GM18519 (cell line): ENCODE results near the gene PTPN3.
"Not testable (repeated sequence)": the region's sequence is repeated elsewhere in the genome, so short reads cannot be mapped to it uniquely, and the experiment has no call there.

Experiments
- ATAC-seq: cut with Tn5 transposase; IDR thresholded peaks from one replicate; pipeline ENCODE4 v1.9.1; 2021; ENCODE audit warnings: mild to moderate bottlenecking, moderate library complexity; ENCODE audit not compliant: unreplicated experiment, low FRiP score

Gene PTPN3

DNA sequence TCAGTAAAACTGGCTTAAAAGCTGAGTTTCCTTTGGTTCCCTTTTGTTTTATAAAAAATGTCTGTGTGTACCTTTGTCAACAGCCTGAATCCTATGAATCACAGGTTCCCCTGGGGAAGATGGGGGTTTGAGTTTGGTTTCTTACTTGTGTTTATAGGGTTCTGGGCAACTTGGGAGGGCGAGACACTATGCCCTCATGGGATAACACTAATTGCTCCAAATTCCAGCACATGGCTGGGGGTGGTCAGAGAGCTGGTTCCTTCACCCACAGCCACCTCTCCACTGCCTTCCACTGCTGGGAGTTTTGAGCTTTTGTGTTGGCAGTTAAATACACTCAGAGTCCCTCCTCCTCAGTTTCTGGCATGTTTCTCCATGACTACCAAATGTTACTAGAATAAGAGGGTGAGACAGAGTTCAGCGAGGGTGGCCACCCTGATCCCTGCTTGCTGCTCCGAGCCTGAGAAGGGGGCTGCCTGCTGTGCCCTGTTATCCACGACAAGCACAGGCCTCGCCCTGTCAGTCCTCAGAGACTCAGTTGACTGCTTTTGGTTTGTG is 94.3 kb downstream of the PTPN3 start:
- no peak for ATAC-seq

DNA sequence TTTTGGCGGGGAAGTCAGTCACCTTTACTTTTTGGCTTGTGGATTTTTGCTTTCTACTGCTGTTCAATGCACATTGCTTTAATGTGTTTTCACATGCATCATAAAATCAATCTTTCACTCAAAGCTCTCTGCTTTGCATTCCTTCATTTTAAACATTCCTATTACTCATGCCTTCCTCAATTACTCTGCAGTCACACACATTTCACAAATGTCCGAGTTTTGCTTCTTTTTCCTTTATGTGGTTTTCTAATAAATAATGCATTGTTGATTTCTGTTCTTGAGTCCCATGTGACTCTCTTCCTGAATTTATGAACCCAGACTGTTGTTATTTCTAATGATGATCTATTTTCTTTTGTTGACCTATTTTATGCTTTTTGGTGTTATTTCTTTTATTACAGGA is 95.0 kb downstream of the PTPN3 start:
- no peak for ATAC-seq

DNA sequence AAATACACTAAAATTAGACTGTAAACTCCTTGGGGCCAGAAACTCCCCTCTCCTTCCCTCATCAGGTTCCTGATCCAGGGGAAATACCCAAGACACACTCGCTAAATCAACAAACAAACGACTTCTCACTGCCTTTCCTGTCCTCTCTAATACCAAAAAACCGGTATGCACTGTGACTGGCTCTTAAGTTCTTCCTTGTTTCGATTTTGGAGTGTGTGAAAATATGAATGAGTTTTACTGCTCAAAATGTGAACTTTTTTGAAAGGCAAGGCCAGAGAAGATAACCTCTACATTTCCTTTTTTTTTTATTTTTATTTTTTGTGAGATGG is 96.2 kb downstream of the PTPN3 start:
- no peak for ATAC-seq

DNA sequence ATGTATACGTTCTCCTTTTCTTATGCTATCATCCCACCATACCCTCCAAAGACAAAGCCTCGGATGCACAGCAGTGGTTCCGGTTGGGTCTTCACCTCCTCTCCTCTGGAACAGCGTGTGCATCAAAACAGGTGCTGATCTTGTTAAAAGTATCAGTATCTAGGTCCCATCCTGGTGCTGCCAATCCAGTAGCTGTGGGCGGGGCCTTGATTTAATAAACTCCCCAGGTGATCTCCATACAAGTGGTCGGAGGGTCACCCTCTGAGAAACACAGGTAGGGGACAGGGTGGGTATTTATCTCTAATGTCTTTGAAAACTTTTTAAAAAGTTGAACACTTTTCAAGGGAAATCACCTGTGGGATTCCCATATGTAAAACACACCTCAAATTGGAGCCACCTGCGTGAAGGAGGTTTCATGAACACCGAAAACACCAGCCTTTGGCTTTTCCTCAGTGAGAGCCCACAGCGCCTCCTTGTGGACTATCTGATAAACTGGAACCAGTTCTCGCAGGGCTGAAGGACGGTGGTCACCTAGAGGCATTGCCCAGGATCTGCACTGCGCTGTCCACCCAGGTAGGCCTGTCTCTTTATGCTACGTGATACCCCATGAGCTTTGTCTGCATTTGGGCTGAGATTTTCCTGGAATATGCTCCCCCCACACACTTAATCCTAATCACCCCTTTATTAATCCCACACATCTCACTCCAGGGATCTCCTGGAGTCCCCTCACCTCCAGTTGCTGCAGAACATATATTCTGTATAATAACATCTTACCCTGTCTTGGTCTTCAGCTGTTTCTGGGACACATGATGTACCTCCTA is 96.7 kb downstream of the PTPN3 start:
- peak; percentile 35 for ATAC-seq

DNA sequence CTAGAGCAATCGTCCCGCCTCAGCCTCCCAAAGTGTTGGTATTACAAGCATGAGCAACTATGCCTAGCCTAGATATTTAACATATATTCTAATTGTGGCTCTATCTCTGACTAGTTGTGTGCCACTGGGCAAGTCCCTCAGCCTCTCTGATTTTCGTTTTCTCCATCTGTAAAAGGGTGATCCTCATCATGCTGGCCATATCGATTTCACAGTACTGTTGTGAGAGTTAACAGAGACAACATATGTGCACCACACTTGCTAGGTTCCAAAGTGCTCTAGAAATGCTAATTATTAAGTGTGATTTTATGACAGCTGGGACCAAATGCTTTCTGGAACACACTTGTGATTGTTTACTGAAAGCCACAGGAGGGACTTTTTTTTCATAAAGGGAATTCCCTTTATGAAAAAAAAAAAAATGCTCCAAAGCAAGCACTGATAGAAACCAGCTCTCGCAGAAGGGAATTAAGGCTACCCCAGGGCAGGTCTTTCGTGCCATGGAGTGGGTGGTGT is 98.8 kb downstream of the PTPN3 start:
- peak; percentile 53 for ATAC-seq

DNA sequence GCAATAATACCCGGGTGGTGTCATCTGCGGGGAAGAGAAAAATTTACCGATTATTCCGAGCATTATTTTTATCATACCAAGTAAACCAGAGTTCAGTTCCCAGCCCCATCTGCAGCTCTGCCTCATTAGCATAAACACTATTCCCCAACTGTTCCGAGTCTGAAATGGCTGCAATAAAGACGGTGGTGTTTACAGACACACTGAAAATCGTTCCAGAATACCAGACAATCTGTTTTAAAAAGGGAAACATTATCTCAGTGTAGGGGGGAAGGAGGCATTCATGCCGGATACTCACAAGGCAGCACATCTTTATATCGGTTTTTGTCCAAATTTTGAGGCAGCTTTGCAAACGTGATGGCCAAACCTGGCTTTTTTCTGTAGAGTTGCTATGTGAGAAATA is 106.9 kb downstream of the PTPN3 start:
- ATAC-seq: no peak

DNA sequence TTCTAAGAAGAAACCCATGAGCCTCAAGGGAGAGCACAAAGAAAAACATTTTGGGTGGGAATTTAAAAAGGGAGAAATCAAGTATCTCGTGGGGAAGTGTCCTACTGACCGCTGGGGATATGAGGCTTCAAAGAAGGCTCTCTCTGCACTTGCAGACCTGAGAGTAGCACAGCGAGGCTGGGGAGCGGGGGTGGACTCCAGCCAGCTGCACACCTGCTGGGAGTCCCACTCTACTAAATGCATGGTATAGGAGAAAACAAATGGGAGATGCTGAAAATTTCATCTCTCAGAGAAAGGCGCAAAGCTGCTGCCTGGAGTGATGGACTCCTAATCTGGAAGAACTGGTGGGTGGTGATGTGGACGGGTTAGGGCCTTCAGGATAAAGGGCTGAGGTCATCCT is 110.3 kb downstream of the PTPN3 start:
- no peak for ATAC-seq

DNA sequence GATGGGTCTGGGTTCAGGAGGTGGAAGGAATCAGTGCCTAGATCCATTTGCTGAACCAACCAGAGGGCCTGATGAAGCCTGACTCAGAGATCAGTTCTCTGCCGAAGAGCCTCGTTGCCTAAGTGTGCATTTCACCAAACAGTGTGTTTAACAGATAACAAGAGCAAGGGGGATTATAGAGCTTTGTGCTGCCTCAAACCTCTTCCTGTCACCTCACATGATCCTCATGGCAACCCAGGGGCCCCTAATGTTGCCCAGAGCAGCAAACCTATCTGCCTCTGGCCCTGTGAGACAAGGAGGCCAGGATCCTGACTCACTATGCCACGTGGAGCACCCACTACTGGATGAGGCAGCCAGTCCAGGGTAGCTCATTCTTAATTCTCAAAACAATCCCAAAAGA is 110.9 kb downstream of the PTPN3 start:
- no peak for ATAC-seq

DNA sequence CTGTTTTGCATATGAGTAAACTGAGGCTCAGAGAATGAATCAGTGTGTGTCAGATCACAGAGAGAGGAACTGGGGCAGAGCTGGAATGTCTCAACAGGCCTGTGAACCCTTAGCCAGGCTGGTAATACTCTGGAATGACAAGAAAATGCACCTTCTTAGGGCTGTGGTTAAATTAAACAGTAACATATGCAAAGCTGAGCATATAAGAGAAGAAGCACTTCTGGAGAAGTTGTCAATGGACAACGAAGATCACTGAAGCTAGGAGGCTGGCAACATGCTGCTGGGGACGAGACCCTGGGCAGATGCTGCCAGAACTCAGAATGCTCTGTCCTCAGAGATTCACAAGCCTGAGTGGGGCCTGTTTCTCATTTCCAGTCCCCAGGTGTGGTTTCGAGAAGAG is 112.6 kb downstream of the PTPN3 start:
- ATAC-seq: no peak

DNA sequence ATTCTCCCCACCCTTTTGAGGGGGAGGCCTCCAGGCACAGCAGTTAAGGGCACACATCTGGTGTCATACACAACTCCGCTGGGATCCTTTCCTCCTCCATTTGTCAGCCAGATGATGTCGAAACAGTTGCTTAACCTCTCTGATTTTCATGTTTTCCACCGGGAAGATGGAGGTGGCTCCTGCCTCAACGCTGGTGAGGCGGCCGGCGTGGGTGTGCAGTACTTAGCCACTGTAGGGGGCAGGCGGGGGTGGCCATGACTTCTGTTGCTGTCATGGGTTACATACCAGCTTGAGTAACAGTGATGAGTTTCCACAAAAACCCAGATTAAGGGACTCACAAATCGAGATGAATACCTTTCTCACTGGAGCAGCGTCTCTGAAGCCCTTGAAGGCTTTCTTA is 114.2 kb downstream of the PTPN3 start:
- no peak for ATAC-seq

DNA sequence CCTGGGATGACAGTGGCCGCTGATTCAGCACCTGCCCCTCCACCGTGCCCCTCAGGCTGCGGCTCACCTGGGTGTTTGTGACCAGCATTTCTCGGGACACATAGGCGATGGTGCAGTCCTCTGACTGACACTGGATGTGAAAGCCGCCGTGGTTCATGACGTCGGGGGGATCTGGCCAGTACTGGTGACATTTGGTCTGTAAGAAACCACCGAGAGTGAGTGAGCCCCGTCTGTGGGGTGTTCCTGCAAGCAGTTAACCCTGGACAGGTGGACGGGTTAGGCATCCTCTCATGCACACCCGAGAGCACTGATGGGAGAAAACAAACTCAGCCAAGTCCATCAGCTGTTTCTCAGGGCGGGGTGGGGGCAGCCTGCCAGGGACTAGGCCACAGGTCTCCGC is 114.8 kb downstream of the PTPN3 start:
- no peak for ATAC-seq

DNA sequence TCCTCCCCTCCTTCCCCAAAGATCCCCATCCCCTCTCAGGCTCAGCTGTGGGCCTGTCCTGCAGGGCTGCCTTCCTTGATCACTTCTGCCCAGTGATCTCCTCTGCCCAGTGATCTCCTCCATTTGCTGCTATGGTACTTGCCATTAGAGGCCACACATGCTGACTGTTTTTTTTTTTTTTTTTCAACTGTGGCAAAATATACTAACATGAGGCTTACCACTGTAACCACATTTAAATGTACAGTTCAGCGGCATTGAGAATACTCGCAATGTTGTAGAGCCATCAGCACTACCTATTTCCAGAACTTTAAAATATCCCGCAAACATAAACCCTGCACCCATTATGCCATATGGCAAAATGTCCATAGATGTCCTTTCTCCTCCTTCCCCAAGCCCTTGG is 115.5 kb downstream of the PTPN3 start:
- ATAC-seq: no peak

DNA sequence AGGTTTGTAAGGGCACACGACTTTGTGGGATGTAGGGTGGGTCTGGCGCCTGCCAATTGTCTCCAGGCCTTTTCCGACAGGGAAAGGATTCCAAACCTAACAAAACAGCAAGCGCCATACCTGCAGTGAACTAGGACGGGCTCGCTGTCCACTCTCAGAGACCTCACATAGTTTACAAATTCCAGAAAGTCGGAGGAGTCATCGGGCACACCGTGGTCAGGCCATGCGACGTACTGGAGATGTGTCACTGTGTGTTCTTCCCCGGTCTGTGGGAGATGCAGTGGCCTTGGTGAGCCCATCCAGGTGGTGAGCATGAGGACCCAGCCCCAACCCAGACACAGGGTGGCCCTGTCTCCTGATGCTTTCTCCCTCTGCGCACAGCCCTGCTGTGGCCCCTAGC is 115.9 kb downstream of the PTPN3 start:
- no peak for ATAC-seq

DNA sequence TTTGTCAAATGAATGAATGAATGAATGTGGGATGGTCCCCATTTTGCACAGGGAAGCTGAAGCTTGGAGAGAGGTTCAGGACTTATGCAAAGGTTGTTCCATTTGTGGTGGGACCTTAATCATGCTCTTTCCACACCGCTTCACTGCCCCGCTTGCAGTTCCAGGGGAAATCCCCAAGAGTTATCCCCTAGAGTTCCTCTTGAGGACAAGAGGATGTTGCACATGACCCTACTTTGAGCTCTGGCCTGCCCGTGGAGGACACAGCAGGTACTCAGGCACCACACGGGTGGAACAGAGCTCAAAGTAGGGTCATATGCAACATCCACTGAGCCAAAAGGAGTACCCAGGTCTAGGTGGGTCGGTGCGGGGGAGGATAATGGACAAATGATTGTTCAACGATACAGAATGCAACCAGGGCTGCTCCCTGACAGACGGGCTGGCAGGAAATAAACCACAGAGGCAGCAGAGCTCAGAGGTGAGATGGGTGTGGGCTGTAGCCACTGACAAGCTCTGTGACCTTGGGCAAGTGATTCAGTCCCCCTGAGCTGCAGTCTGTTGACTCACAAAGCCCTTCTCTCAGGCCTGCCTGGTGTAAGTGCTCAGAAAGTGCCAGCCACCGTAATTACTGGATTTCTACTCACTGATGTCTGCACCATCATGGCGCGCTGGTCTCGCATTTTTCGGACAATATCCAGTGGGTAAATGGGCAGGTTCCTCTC is 116.9 kb downstream of the PTPN3 start:
- ATAC-seq: peak; percentile 65

DNA sequence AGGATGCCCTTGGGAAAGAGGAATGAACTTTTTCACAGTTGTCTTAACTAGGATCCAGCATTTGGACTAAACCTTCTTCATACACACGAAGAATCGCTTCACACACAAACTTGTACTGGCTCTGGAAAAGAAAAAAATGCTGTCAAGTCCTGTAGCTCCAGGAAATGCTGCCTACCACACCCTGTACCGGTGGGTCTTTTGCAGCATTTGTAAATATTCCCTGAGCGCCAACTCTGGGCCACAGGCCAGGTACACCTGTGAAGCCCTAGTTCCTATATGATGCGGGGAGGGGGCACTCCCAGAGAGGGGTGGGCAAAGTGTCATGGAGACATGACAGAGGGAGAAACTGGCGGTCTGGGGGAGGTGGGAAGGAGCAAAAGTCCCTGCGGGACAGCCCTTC is 118.6 kb downstream of the PTPN3 start:
- no peak for ATAC-seq

DNA sequence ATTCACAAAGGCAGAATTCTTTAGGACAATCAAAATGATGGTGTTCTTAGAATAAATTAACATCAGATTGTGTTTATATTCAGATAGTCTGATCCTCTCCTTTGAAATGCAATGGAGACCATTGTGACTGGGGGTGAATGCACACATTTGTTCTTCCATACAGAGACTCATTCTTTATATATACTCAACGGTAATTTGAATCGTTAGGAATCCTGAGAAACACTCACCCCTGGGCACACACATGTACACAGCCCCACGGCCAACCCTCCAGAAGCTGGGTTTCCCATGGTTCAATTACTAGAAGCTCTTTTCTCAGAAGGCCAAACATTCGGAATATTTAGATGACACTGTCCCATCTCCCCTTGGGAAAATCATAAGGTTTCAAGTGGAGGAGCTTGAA is 119.8 kb downstream of the PTPN3 start:
- ATAC-seq: no peak

DNA sequence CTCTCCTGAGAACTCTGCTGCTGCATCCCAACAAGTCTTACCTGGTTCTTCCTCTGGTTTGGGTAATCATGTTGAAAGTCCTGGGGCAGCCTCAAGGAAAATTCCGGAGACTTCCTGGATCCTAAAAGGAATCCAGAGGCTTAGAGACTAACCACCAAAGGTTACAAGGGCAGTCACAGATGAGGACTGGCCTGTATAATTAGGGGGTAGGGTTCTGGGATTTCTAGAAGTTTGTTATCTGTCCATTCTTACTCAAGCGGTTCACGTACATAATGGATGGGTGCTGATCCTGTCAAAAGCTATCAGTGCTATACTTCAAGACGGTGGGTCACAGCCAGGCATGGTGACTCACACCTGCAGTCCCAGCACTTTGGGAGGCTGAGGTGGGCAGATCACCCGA is 125.9 kb downstream of the PTPN3 start:
- no peak for ATAC-seq

DNA sequence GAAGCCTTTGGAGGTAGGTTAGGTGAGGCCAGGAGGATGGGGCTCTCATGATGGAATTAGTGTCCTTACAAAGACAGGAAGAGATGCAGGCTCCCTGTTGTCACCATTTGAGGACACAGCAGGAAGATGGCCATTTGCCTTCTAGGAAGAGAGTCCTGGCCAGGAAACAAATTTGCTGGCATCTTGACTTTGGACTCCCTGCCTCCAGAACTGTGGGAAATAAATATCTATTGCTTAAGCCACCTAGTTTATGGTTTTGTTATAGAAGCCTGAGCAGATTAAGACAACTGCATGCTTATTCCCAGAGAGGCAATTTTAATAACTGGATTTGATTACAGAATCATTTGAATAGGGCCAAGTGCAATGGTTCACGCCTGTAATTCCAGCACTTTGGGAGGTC is 126.7 kb downstream of the PTPN3 start:
- no peak for ATAC-seq

DNA sequence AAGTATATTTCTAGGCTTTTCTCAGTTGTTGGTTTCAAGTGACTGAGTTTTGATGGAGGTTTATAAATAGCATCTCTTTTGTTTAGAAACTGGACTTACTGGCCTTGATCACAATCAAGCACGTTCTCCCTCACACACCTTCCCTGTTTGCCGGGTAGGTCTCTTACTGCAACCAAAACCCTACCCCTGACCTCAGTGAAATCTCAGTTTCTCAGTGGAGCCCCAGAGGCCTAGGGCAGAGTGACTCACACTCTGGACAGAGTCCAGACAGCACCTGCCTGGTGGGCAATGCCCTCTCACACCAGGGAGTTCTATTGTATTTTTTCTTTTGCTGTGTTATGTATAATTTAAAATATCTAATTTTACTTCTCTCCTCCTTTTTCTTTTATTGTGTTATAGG is 128.8 kb downstream of the PTPN3 start:
- ATAC-seq: peak; percentile 67

DNA sequence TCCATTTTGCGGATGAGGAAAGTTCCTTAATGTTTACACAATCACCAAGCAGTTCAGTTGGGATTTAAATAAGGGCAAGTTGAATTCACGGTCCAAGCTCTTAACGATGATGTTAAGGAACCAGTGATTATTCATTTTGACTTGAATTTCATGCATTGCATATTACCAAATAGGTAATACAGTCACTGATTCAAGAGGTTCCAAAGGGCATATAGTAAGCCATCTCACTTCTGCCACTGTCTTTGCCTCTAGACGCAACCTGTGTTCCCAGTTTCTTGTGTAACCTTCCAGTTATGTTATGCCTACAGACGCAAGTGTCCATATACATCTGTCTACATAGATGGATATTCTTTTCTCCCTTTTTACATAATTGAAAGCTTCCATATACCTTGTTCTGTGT is 137.3 kb downstream of the PTPN3 start:
- no peak for ATAC-seq

DNA sequence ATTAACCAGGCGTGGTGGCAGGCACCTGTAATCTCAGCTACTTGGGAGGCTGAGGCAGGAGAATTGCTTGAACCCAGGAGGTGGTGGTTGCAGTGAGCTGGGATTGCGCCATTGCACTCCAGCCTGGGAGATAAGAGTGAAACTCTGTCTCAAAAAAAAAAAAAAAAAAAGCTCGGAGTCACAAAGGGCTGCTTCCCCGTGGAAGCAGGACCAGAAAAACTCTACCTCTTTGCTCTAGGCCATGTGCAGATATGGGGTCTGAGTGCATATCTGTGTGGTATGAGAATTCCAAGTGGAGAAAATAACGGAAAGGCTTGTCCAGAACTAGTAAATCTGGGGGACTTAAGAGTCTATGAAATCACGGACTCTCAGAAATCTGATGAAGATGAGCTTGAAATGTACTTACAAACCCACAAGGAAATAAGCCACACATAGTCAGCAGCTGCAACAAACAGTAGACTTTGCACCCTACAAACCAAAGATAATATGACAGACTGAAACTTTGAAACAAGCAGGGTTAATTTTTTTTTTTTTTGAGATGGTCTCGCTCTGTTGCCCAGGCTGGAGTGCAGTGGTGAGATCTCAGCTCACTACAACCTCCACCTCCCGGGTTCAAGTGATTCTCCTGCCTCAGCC is 139.0 kb downstream of the PTPN3 start:
- not testable (repeated sequence) for ATAC-seq
